CD1c-positive myeloid dendritic cell (primary cell): ENCODE results near the gene HAPLN1.
A peak's percentile ranks its signal among the peaks of the same experiment; 100 is the strongest.

Source experiments
- DNase-seq: peaks from one replicate; pipeline ENCODE4 v3.0.0-alpha.2; 2016; ENCODE audit errors: extremely low spot score

Gene HAPLN1

DNA sequence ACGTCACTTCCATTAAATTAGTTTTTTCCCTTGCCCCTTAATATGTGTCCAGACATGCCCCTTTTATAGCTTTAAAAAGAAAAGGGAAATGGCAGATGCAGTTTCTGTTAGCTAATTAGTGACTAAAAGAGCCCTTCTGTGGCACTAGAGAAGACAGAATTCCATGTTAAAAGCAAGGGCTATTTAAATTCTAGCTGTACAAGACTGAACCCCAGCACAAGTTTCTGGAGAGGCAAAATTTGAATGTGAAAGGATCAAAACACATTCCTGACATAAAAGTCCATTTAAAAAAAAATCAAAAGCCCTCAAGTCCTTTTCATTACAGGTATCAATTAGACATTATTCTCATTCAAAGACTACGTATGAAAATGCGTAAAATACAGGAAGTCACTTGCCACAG is 78.7 kb downstream of the HAPLN1 start:
- DNase-seq, result no peak

DNA sequence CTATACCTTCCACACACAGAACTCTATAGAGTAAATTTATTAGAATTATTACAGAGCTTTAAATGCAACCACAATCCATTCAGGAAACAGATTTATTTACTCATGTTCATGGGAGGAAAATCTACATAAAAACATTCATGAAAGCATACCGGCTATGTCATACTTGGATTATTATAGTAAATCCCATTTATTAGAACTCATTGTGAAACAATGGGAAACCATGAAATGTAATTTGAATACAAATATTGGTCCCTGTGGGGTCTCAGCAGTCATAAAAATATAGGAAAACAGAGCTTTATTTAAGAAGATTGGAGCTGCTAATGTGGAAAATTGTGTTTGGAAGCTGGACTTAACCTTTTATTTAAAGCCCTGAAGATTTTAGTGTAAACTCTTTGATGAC is 80.7 kb downstream of the HAPLN1 start:
- DNase-seq, result no peak

DNA sequence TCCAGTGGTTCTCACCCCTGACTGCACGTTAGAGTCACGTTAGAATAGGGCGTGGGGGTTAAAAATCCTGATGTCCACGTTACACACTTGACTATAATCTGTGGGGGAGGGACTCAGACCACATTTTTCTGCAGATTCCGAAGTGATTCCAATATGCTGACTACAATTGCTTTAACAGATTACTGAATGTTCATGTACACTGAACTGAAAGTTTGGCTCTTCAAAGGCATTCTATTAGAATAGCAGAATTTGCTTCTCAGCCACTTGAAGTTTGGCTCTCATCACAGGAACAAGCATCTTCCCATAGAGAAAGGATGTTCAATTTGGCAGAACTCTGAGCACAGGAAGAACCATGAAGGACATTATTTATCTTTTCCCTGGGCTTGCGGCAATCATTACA is 84.5 kb downstream of the HAPLN1 start:
- no peak for DNase-seq

DNA sequence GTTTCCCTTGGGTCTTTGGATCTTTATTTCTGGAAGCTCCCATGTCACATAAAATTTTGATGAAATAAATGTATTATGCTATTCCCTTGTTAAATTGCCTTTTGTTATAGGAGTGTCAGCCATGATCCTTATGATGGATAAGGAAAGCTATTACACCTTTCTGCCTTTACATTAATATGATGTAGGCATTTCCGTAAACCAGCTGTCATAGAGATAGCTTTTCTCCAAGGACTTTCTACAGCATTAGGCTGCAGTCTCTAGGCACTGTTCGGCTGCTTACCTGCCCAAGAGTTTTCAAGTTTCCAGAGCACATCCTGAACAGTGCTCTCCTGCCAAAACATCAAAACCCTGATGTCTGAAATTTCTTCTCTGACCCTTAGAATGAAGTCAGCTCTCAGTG is 87.4 kb downstream of the HAPLN1 start:
- DNase-seq, result no peak

DNA sequence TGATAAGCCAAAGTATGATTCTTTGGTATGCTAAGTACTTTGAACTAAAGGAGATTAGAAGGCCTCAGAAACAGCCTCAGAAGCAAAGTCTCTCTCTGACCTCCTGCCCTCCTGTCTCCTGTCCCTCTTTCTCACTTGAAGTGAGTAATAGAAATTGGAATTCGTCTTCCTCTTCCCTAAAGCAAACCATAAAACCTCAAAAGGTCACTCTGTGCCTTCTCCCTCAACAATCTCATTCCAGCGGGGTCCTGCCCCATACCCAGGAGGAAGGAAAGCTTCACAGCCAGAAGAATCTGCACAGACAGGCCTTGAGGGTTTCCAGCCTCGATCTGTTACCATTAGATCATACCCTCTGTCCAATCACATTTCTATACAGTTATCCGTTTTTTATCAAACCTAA is 87.8 kb downstream of the HAPLN1 start:
- DNase-seq, result no peak

DNA sequence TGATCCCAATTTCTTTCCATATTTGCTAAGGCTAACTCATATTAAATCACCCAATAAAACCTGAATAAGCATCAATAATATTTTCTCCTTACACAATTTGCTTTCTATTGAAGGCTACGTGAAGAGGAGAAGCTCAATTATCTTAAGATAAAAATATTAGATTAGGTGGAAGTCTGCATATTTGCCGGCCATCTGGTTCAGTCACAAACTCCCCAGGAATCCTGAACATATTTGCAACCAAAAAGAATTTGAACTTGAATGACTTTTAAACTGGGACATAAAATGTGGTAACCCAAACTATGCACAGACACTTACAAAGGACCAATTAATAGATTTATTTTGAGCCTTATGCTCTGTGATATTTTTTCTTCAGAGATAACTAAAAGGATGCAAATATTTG is 92.3 kb downstream of the HAPLN1 start:
- no peak for DNase-seq

DNA sequence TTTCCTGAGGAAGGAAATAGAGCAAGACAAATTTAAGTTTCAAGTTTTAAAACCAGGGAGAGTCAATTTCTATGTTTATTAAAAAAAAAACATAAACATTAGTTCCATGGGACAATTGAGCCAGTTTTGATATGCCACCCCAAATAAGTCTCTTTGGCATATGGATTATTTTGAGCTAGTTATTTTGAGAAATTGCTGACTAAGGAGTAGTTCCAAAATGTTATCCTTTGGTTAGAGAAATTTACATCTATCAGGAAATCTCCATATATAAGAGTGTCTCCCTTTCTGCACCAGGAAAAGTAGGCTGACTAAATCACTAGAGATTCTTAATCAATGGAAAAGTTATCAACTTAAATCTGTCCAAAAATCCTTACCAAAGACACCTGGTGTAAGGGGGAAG is 105.8 kb downstream of the HAPLN1 start:
- no peak for DNase-seq

DNA sequence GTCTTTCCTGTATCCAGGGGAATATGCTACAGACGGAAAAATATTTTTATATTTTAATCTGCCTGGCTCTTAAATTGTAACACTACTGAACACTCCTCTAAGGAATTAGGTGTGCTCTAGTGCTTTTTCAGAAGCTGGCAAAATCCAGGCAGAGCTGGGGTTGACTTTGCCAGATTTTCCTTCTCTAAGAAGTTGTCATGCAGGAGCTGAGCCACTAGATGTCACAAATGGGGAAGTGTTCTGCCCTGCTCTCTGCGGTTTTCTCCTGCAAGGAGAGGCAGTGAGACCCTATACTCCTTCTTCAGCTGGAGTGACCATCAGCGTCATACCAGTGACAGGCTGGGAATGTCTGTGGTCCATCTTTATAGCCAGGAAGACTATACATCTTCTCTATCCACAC is 112.5 kb downstream of the HAPLN1 start:
- peak; percentile 31 for DNase-seq

DNA sequence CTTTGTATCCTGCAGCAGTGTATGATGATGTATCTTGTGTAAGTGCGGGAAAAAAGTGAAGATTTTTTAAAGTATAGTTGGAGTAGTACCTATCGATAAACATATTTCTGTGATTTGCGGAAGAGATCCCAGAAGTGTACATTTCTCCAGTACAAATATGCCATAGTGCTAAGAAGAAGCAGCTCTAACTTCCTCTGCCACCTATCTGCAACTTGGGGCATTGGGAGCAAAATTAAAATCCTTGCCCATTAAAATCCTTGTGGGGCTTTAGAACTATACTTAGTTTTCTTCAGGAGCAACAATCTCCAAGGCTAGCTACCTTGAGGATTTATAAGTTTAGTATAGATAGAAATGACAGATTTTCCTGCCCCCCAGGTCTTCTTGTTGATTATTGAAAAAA is 125.4 kb downstream of the HAPLN1 start:
- no peak for DNase-seq

DNA sequence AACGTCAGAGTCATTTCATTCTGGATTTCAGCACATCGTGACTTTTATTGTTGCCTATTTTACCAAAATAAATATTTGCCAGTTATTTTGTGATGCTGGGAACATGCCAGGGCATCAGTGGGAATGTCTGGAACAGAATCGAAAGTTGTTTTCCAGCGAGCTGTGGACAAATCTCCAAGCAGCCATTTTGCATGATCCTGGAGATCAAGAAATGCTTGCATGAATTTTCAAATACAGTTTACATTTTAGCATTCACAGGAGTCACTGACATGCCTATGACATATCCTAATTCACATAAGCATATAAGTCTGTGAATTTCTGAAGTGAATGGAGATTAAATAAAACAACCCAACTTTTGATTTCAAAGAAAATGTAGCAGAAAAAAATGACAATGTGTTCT is 129.7 kb downstream of the HAPLN1 start:
- DNase-seq, result no peak

DNA sequence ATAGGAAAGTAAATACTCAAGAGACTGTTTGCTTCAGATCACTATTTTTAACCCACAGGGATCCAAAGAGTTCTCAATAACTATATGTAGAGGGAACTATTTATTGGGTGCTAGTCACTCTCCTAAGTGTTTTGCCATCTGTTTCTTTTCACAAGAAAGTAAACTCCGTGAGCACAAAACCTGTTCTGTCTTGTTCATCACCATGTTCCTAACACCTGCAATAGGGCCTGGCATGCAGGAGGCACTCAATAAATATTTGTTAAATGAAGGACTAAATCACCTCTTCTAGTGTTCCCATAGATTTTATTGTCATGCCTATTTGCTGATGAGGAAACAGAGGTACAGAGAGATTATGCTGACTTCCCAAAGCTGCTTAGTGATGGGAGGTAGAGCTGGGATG is 130.9 kb downstream of the HAPLN1 start:
- DNase-seq, result no peak
